Smooth muscle cell (in vitro differentiated cells): Measurements from ENCODE around the gene HHAT. TPM values are rescaled to one million over a fixed set of nuclear protein-coding genes. Genes with fewer than 3 reads are reported as not detected.

Source experiments
- DNase-seq: peaks from one replicate; lab custom pipeline; 2025; ENCODE audit not compliant: unreplicated experiment; lab: John Stamatoyannopoulos, UW
- H2AFZ ChIP-seq: fragments of 200-600 bp; sonication (generic); 2 replicates; pipeline ENCODE4 v1.6.0; 2016; ENCODE audit warnings: antibody characterized with exemption, low read depth, mild to moderate bottlenecking
- H3F3A ChIP-seq: fragments of 200-600 bp; sonication (generic); 2 replicates; pipeline ENCODE4 v1.6.0; 2017; ENCODE audit warnings: antibody characterized with exemption, low read depth
- H3K27ac ChIP-seq: fragments of 200-600 bp; sonication (generic); 2 replicates; pipeline ENCODE4 v1.5.1; 2016; ENCODE audit warnings: low read depth, mild to moderate bottlenecking
- H3K27me3 ChIP-seq: fragments of 200-600 bp; sonication (generic); 2 replicates; pipeline ENCODE4 v1.6.1; 2016; ENCODE audit warnings: low read depth, mild to moderate bottlenecking
- H3K36me3 ChIP-seq: fragments of 200-600 bp; sonication (generic); 2 replicates; pipeline ENCODE4 v1.5.1; 2016; ENCODE audit warnings: low read depth
- H3K4me1 ChIP-seq: fragments of 200-600 bp; sonication (generic); 2 replicates; pipeline ENCODE4 v1.5.1; 2016; ENCODE audit warnings: low read depth
- H3K4me2 ChIP-seq: fragments of 200-600 bp; sonication (generic); 2 replicates; pipeline ENCODE4 v1.6.0; 2016; ENCODE audit warnings: mild to moderate bottlenecking
- H3K4me3 ChIP-seq: fragments of 200-600 bp; sonication (generic); 2 replicates; pipeline ENCODE4 v1.5.1; 2016; ENCODE audit warnings: mild to moderate bottlenecking
- H3K79me2 ChIP-seq: fragments of 200-600 bp; sonication (generic); 2 replicates; pipeline ENCODE4 v1.6.0; 2016; ENCODE audit warnings: low read depth, mild to moderate bottlenecking
- H3K9ac ChIP-seq: fragments of 200-600 bp; sonication (generic); 2 replicates; pipeline ENCODE4 v1.6.0; 2016; ENCODE audit warnings: low read depth
- H3K9me3 ChIP-seq: fragments of 200-600 bp; sonication (generic); replicated peaks from 2 replicates; pipeline ENCODE4 v1.5.1; 2016; ENCODE audit warnings: low read depth
- H4K20me1 ChIP-seq: fragments of 200-600 bp; sonication (generic); 2 replicates; pipeline ENCODE4 v1.6.0; 2016; ENCODE audit warnings: low read depth
- CTCF ChIP-seq: fragments of 200-600 bp; sonication (generic); IDR thresholded peaks from 2 replicates; pipeline ENCODE4 v1.5.1; 2017; ENCODE audit warnings: borderline replicate concordance, mild to moderate bottlenecking, antibody characterized with exemption; ENCODE audit not compliant: insufficient read depth, poor library complexity, severe bottlenecking
- WGBS: methylation state at CpG from one replicate; pipeline ENCODE4 v1.1.7; 2016; ENCODE audit warnings: low lambda C conversion rate; 5-methylcytosine and 5-hydroxymethylcytosine counted together
- polyA plus RNA-seq: library from polyadenylated mRNA; unstranded; fragments of >200 nt; fragmentation: Nextera tagmentation; extraction: Ambion mirVana; gene quantifications from 2 replicates; pipeline ENCODE4 v1.2.1, GENCODE V29; 2016
- total RNA-seq: library from RNA; depleted of rRNA; stranded (reverse); fragments of >200 nt; gene quantifications from 2 replicates; pipeline ENCODE4 v1.2.3, GENCODE V29; 2014

Gene HHAT
- total and polyA plus RNA-seq, 2 experiments from 2014 or later = 4.6 to 9.8 TPM

GRCh38 chr1:210686841-210687240 lies 358.1 kb downstream of the HHAT start:
- 75% methylated on average over 3 of the region's 3 CpGs for WGBS
- H3K4me3 ChIP-seq = no peak overlapping the region
- H3K27me3 ChIP-seq = peaks cover 8% of the 10 kb centered on the region
- no peaks in the 10 kb centered on the region for H3K79me2 ChIP-seq
- H3K4me1 ChIP-seq = no peaks in the 10 kb centered on the region
- TF ChIP-seq CTCF = no peak
- H3K27ac ChIP-seq = no peak overlapping the region
- no peak overlapping the region for H3K9ac ChIP-seq
- no peaks in the 10 kb centered on the region for H3K36me3 ChIP-seq
- no peaks in the 10 kb centered on the region for H3K9me3 ChIP-seq
- no peak overlapping the region for H2AFZ ChIP-seq
- no peak overlapping the region for H3K4me2 ChIP-seq
- H3F3A ChIP-seq = no peaks in the 10 kb centered on the region
- H4K20me1 ChIP-seq = no peaks in the 10 kb centered on the region
- DNase-seq = no peak

- Histone ChIP-seq H3K4me1 (no peaks in the 10 kb centered on the region), H3K27ac (no peak overlapping the region), H2AFZ (no peak overlapping the region), H4K20me1 (no peaks in the 10 kb centered on the region), H3K79me2 (no peaks in the 10 kb centered on the region), H3K27me3 (peaks cover 12% of the 10 kb centered on the region), H3K9ac (no peak overlapping the region), H3K36me3 (no peaks in the 10 kb centered on the region), H3K4me3 (no peak overlapping the region), H3K4me2 (no peak overlapping the region), H3F3A (no peaks in the 10 kb centered on the region), H3K9me3 (no peaks in the 10 kb centered on the region)
- no peak for TF ChIP-seq CTCF
- no peak for DNase-seq
- WGBS = 76% methylated on average over 7 of the region's 7 CpGs
These were observed 359.0 kb downstream of the HHAT start for GRCh38 chr1:210687582-210688279.

DNA sequence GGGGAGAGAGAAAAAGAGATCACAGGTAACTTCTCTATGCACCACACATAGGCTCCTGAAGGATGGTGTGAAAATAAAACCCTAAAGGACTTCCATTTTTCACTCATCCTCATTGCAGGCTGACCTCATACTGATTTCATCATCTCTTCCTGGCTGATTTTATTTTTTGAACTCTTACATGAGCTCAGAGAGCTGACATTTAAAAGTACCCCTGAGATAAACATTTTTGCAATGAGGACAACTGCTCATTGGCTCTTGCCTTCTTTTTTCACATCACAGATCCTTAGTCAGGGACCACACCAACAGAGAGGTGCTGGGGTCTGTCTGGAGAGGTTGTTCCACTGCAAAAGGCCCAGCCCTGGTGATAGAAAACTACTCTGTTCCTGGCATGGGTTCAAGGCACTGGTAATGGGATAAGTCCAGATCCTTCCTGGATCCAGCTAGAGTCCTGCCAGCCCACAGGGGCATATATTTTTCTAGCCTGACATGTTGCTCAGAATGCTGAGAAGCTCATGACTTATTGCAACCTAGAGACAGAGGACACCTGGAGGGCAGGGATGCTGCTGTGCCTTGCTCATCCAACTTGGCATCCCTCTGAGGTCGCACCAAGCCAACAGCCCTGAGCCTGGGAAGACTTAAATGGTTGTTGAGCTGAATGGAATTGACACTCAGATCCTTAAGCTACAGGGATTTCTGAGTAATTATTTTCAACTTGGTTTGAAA lies 360.0 kb downstream of the HHAT start:
- WGBS = 90% methylated on average over 1 of the region's 1 CpG
- no peak overlapping the region for H3K4me2 ChIP-seq
- H3K36me3 ChIP-seq = no peaks in the 10 kb centered on the region
- peaks cover 21% of the 10 kb centered on the region for H3K27me3 ChIP-seq
- no peaks in the 10 kb centered on the region for H3K9me3 ChIP-seq
- H4K20me1 ChIP-seq = no peaks in the 10 kb centered on the region
- H2AFZ ChIP-seq = no peak overlapping the region
- H3K79me2 ChIP-seq = no peaks in the 10 kb centered on the region
- no peaks in the 10 kb centered on the region for H3K4me1 ChIP-seq
- TF ChIP-seq CTCF = no peak
- no peak overlapping the region for H3K27ac ChIP-seq
- H3K4me3 ChIP-seq = no peak overlapping the region
- H3F3A ChIP-seq = no peaks in the 10 kb centered on the region
- no peak for DNase-seq
- no peak overlapping the region for H3K9ac ChIP-seq
